ENCODE data around the gene GAS6.

- TF ChIP-seq CTCF (IDR thresholded peaks at IDR 0.05; ENCODE audit: borderline replicate concordance, extremely low read depth, low read length, poor library complexity, severe bottlenecking) (no peak), EZH2 (IDR thresholded peaks at IDR 0.05; ENCODE audit: borderline replicate concordance, low read depth, low read length, severe bottlenecking) (no peak)
These were observed 69.8 kb downstream of the GAS6 start for GRCh38 chr13:113794086-113794485.

All from DND-41 (cell line).